H9 (cell line): ENCODE data around the gene FN1. TPM values are rescaled to one million over a fixed set of nuclear protein-coding genes. Genes with fewer than 3 reads are reported as not detected.

Experiments used
- DNase-seq: peaks from one replicate; pipeline ENCODE4 v3.0.0-alpha.2; 2017
- H2AFZ ChIP-seq: one replicate; pipeline ENCODE4 v1.6.1; 2013; ENCODE audit warnings: mild to moderate bottlenecking, low read length, control low read depth, moderate library complexity
- H2AK5ac ChIP-seq: 2 replicates; pipeline ENCODE4 v1.6.1; 2013; ENCODE audit warnings: low read length, control low read depth, mixed read lengths; ENCODE audit not compliant: insufficient read length
- H2BK120ac ChIP-seq: one replicate; pipeline ENCODE4 v1.6.1; 2013; ENCODE audit warnings: low read depth, mild to moderate bottlenecking, low read length, control low read depth, inconsistent platforms; ENCODE audit not compliant: poor library complexity, severe bottlenecking
- H2BK12ac ChIP-seq: 2 replicates; pipeline ENCODE4 v1.6.1; 2013; ENCODE audit warnings: low read length, control low read depth, mixed read lengths, low read depth; ENCODE audit not compliant: insufficient read length
- H2BK15ac ChIP-seq: 2 replicates; pipeline ENCODE4 v1.6.1; 2013; ENCODE audit warnings: low read depth, low read length, control low read depth
- H2BK20ac ChIP-seq: one replicate; pipeline ENCODE4 v1.6.1; 2013; ENCODE audit warnings: low read depth, mild to moderate bottlenecking, low read length, control low read depth, inconsistent platforms; ENCODE audit not compliant: poor library complexity, severe bottlenecking
- H2BK5ac ChIP-seq: 2 replicates; pipeline ENCODE4 v1.6.1; 2013; ENCODE audit warnings: low read length, control low read depth, mixed read lengths; ENCODE audit not compliant: insufficient read length
- H3K14ac ChIP-seq: 2 replicates; pipeline ENCODE4 v1.6.1; 2013; ENCODE audit warnings: low read length, control low read depth; ENCODE audit not compliant: insufficient read depth
- H3K18ac ChIP-seq: 2 replicates; pipeline ENCODE4 v1.6.1; 2013; ENCODE audit warnings: low read depth, mild to moderate bottlenecking, mixed read lengths, low read length, control low read depth; ENCODE audit not compliant: insufficient read length
- H3K23ac ChIP-seq: 2 replicates; pipeline ENCODE4 v1.6.1; 2013; ENCODE audit warnings: low read length, control low read depth, mixed read lengths, low read depth; ENCODE audit not compliant: insufficient read length
- H3K23me2 ChIP-seq: 2 replicates; pipeline ENCODE4 v1.6.1; 2013; ENCODE audit warnings: low read depth, mild to moderate bottlenecking, mixed read lengths, low read length, control low read depth; ENCODE audit not compliant: insufficient read length, poor library complexity, severe bottlenecking
- H3K27ac ChIP-seq: 2 replicates; pipeline ENCODE4 v1.5.1; 2013; ENCODE audit warnings: low read length, control low read depth, mixed read lengths, low read depth; ENCODE audit not compliant: insufficient read length
- H3K27me3 ChIP-seq: 2 replicates; pipeline ENCODE4 v1.6.1; 2013; ENCODE audit warnings: low read length, control low read depth, inconsistent platforms; ENCODE audit not compliant: insufficient read depth
- H3K4ac ChIP-seq: 2 replicates; pipeline ENCODE4 v1.6.1; 2013; ENCODE audit warnings: low read depth, mild to moderate bottlenecking, control low read depth, inconsistent platforms, low read length, moderate library complexity
- H3K4me1 ChIP-seq: 2 replicates; pipeline ENCODE4 v1.6.1; 2013; ENCODE audit warnings: low read length, control low read depth, inconsistent platforms; ENCODE audit not compliant: insufficient read depth
- H3K4me2 ChIP-seq: 2 replicates; pipeline ENCODE4 v1.6.1; 2013; ENCODE audit warnings: low read length, control low read depth, mixed read lengths; ENCODE audit not compliant: insufficient read length, insufficient read depth
- H3K56ac ChIP-seq: 2 replicates; pipeline ENCODE4 v1.6.1; 2013; ENCODE audit warnings: low read depth, mild to moderate bottlenecking, mixed read lengths, low read length, control low read depth; ENCODE audit not compliant: insufficient read length
- H3K79me1 ChIP-seq: 2 replicates; pipeline ENCODE4 v1.6.1; 2013; ENCODE audit warnings: low read depth, mild to moderate bottlenecking, moderate library complexity, low read length, control low read depth, inconsistent platforms; ENCODE audit not compliant: insufficient read depth, poor library complexity, severe bottlenecking
- H3K79me2 ChIP-seq: 2 replicates; pipeline ENCODE4 v1.6.1; 2013; ENCODE audit warnings: low read length, control low read depth, inconsistent platforms; ENCODE audit not compliant: insufficient read depth
- H3K9ac ChIP-seq: 2 replicates; pipeline ENCODE4 v1.6.1; 2013; ENCODE audit warnings: low read length, control low read depth, mixed read lengths; ENCODE audit not compliant: insufficient read length; ENCODE audit errors: extremely low read depth
- H3K9me3 ChIP-seq: one replicate; pipeline ENCODE4 v1.6.1; 2013; ENCODE audit warnings: low read depth, low read length, inconsistent platforms; ENCODE audit not compliant: control insufficient read depth
- H3T11ph ChIP-seq: one replicate; pipeline ENCODE4 v1.6.1; 2013; ENCODE audit warnings: mild to moderate bottlenecking, low read length, control low read depth, inconsistent platforms
- H4K20me1 ChIP-seq: one replicate; pipeline ENCODE4 v1.6.1; 2013; ENCODE audit not compliant: control insufficient read depth, insufficient read length, insufficient read depth
- H4K5ac ChIP-seq: 2 replicates; pipeline ENCODE4 v1.6.1; 2013; ENCODE audit warnings: low read depth, mild to moderate bottlenecking, mixed read lengths, low read length, control low read depth; ENCODE audit not compliant: insufficient read length
- H4K8ac ChIP-seq: replicated peaks from 2 replicates; pipeline ENCODE4 v1.6.1; 2013; ENCODE audit warnings: low read length, control low read depth, mixed read lengths, low read depth; ENCODE audit not compliant: insufficient read length
- H4K91ac ChIP-seq: 2 replicates; pipeline ENCODE4 v1.6.1; 2013; ENCODE audit warnings: low read depth, mild to moderate bottlenecking, moderate library complexity, mixed read lengths, low read length, control low read depth; ENCODE audit not compliant: insufficient read length
- H3K27ac Mint-ChIP-seq, 3 experiments: 2 replicates in 2 of 3; 3 replicates in 1 of 3; pipeline ENCODE4 v1.8.0; 2020 to 2021; ENCODE audit warnings: mixed read lengths in 3 of 3, mild to moderate bottlenecking in 1 of 3, moderate library complexity in 1 of 3
- H3K27me3 Mint-ChIP-seq: 2 replicates; pipeline ENCODE4 v1.8.0; 2021; ENCODE audit warnings: low read depth, mild to moderate bottlenecking, moderate library complexity, mixed read lengths
- H3K36me3 Mint-ChIP-seq, 3 experiments: 2 replicates in 2 of 3; 3 replicates in 1 of 3; pipeline ENCODE4 v1.8.0; 2020 to 2021; ENCODE audit warnings: low read depth in 3 of 3, mixed read lengths in 3 of 3; ENCODE audit not compliant: insufficient read depth in 1 of 3
- H3K4me1 Mint-ChIP-seq, 2 experiments: 2 replicates each; pipeline ENCODE4 v1.8.0; 2020; ENCODE audit warnings: mixed read lengths in 2 of 2
- H3K4me3 Mint-ChIP-seq, 2 experiments: 2 replicates in 1 of 2; 3 replicates in 1 of 2; pipeline ENCODE4 v1.8.0; 2020 to 2021; ENCODE audit warnings: mild to moderate bottlenecking in 2 of 2, mixed read lengths in 2 of 2, moderate library complexity in 1 of 2
- H3K9me3 Mint-ChIP-seq, 2 experiments: 2 replicates in 1 of 2; 3 replicates in 1 of 2; pipeline ENCODE4 v1.8.0; 2020; ENCODE audit warnings: mild to moderate bottlenecking in 2 of 2, mixed read lengths in 2 of 2, moderate library complexity in 1 of 2
- CTCF ChIP-seq: fragments of 200-600 bp; sonication (generic); conservative IDR thresholded peaks from 3 replicates; pipeline ENCODE4 v1.8.0; 2021; ENCODE audit warnings: antibody characterized with exemption, mild to moderate bottlenecking
- WGBS: extraction: QIAGEN DNeasy Blood & Tissue Kit; methylation state at CpG from one replicate; pipeline ENCODE4 v1.1.7; 2013; ENCODE audit warnings: missing lambda C conversion rate, low lambda C conversion rate, mixed read lengths; ENCODE audit not compliant: insufficient read length; ENCODE audit errors: extremely low coverage; 5-methylcytosine and 5-hydroxymethylcytosine counted together
- total RNA-seq: library from RNA; stranded (reverse); gene quantifications from 2 replicates; pipeline ENCODE4 v1.2.1, GENCODE V29; 2021

Gene FN1
- total RNA-seq, 1 experiment from 2014 or later = 56.0 TPM

- H3K4me2 ChIP-seq = no peak overlapping the region
Observed at GRCh38 chr2:215422676-215423075, 13.2 kb downstream of the FN1 start.

More at GRCh38 chr2:215422676-215423075, 13.2 kb downstream of the FN1 start:
- no peak for TF ChIP-seq CTCF
- Mint-ChIP-seq H3K9me3 (no peaks in the 10 kb centered on the region), H3K36me3 (peaks cover 4 to 38% (median 9%) of the 10 kb centered on the region in 3 experiments; a peak in 6 of 7 replicates), H3K27me3 (no peaks in the 10 kb centered on the region), H3K4me1 (no peaks in the 10 kb centered on the region), H3K4me3 (no peak overlapping the region), H3K27ac (no peak overlapping the region)
- H4K20me1 ChIP-seq = no peaks in the 10 kb centered on the region
- no peak overlapping the region for H3K18ac ChIP-seq
- DNase-seq = no peak
- H3K14ac ChIP-seq = no peak overlapping the region
- no peak overlapping the region for H3K56ac ChIP-seq
- H3T11ph ChIP-seq = no peak overlapping the region
- no peaks in the 10 kb centered on the region for H3K4me1 ChIP-seq
- no peak overlapping the region for H3K4ac ChIP-seq
- H3K9me3 ChIP-seq = no peaks in the 10 kb centered on the region
- H3K23ac ChIP-seq = no peak overlapping the region
- H2BK15ac ChIP-seq = no peak overlapping the region
- H2AFZ ChIP-seq = no peak overlapping the region
- no peaks in the 10 kb centered on the region for H3K23me2 ChIP-seq
- no peak overlapping the region for H2BK12ac ChIP-seq
- no peak overlapping the region for H2BK120ac ChIP-seq
- WGBS = no CpG with 5 or more reads among the region's 4 CpGs
- no peak overlapping the region for H2BK20ac ChIP-seq
- no peak overlapping the region for H2BK5ac ChIP-seq
- H3K9ac ChIP-seq = no peak overlapping the region
- no peaks in the 10 kb centered on the region for H3K27me3 ChIP-seq
- no peak overlapping the region for H2AK5ac ChIP-seq
- no peaks in the 10 kb centered on the region for H3K79me2 ChIP-seq
- no peak overlapping the region for H3K27ac ChIP-seq
- no peak overlapping the region for H4K91ac ChIP-seq
- H4K8ac ChIP-seq = no peak overlapping the region
- H3K79me1 ChIP-seq = no peaks in the 10 kb centered on the region
- H4K5ac ChIP-seq = no peak overlapping the region
